HTERT RPE-1 (cell line): ENCODE data around the gene NHS.

ENCODE experiments used
- in situ Hi-C: fragments of 300-500 bp; cut with MboI; formaldehyde crosslinking; loops from 4 replicates; pipeline ENCODE4 v1.14.3; 2020; ENCODE audit warnings: low sequenced_read_pairs

Gene NHS

DNA sequence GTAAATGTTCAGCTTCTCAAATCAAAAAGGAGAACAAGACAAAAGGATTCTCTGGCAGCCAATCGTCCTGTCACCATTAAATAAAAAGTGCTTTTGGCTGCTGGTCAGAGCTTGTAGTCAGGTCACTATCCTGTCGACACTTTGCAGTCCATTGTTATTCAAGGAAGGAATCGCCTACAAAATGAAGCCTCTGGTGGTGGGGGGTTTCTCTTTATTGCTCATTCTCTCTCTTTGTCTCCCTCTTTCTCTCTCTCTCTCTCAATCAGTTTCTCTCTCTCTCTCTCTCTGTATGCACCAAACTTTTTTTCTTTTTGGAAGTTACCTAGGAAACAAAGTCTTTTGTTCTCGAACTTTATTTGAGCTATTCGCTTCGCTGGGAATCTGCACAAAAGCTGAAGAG is 344.7 kb downstream of the NHS start:
- in situ Hi-C loops: no loop called here

DNA sequence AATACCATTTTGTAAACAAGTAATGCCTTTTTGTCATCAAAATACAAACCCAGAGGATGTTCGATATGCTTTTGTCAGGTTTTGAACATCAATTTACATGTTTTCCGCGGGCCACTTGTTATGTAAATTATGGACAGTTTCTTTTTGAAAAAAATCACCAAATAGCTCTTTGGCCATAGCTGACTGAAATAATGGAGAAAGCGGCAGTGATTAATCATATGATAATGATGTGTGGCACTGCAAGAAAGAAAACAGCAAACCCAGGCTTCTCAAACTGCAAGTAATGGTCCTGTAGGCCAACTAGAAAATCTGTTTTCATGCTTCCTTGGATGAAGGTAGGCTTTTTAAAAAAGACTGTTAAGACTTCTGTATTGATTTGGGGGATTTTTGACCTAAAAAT is 346.7 kb downstream of the NHS start:
- in situ Hi-C loops: no loop called here

DNA sequence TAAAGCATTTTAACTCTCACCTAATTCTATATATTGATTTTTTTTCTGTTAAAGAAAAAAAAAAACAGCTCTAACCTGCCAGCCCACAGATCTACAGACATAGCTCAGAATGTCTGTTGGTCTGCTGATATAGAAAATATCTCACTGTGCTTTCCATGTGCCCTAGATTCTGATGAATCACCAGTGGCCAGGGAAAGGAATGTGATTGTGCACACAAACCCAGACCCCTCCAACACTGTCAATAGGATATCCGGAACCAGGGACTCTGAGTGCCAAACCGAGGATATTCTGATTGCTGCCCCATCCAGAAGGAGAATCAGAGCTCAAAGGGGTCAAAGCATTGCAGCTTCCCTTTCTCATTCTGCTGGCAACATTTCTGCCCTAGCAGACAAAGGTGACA is 350.2 kb downstream of the NHS start:
- in situ Hi-C loops: no loop called here

DNA sequence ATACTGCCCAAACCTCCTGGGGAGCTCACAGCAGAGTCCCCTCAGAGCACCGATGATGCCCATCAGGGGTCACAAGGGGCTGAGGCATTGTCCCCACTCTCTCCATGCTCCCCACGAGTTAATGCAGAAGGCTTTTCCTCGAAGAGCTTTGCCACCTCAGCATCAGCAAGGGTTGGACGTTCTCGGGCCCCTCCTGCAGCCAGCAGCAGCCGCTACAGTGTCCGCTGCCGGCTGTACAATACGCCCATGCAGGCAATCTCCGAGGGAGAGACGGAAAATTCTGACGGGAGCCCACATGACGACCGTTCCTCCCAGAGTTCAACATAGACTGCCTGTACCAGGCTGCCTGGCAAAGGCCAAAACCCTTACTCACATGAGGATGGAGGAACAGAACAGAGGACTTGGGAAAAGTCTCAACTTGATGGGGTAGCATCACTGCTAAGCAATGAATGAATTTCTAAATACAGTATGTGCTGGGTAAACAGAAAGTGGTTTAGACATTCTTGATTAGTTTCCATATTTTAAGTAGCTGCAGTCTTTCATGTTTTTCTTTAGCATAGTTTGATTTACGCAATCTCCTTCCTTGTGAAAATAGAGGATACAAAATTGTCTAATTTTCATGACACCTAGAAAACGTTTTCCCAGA is 357.3 kb downstream of the NHS start:
- in situ Hi-C loops: no loop called here

DNA sequence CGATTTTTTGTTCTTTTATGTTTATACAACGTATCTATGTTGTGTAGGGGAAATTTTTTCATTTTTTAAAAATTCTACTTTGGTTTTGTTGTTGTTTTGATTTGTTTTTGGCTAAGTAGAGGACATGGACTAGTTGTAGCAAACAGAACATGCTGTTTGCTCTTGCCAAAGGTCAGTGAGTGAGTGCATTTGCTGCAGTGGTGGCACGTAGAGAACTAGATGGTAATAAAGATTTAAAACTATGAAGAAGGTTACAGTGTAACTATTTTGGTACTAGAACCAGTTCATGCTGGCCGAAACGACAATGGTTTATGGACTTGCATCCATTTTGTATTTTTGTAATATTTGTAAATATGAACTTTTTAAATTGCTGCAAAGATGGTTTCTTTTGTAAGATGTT is 360.4 kb downstream of the NHS start:
- in situ Hi-C loops: no loop called here

DNA sequence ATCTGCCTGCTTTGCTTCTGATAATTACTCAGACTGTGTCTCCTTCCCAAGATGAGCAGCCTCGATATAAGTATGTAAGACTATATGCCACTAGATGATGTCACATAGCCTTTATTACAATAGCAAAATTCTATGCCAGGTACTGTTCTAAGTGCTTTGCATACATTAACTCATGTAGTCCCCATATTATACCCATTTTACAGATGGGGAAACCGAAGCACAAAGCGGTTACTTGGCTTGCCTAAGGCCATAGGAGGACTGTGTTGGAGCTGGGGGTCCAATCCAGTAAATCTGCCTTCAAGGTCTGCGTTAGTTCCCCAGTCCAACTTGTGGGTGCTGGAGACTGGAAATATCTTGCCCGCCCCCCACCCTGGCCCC is 361.5 kb downstream of the NHS start:
- in situ Hi-C loops: no loop called here

DNA sequence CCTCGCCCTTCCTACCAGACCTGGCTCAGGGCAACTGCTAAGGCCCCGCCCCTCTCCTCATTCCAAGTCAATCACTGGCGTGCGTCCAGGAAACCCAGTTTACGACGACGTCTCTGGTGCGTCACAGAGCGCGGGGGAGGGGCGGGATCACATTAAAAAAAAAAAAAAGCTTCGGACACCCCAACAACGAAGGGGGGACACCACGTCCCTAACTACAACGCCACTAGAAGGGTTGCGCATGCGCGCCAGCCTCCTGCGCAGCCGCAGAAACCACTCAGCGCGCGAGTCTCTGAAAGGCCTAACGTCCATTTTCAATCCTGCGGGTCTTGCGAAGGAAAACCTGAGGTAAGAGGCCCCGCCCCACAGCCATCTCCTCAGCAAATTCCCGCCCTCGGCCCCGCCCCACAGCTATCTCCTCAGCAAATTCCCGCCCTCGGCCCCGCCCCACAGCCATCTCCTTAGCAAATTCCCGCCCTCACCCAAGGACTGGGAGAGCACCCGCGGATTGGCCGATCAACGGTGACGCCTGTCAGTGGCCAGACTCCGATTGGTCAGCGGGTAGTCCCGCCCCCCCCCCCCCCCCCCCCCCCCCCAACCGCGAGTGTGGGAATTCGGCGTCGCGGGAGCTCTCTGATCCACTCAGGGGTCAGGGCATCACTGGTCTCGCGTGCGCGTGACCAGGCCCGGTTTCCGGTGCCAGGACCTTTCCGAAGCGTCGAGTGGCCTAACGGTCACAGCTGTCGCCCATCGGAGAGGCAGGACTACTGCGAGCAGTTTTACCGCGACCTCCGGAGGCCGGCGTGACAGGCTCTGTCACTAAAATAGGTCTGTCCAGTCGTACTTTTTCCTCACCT is 362.1 kb downstream of the NHS start, which contains the start of gene SCML1:
Gene SCML1 (plus strand): TSS at position 638 of the 854 bp plus-strand sequence. CDS start 6,694 bp downstream, outside the sequence.
- in situ Hi-C loops: no loop called here

DNA sequence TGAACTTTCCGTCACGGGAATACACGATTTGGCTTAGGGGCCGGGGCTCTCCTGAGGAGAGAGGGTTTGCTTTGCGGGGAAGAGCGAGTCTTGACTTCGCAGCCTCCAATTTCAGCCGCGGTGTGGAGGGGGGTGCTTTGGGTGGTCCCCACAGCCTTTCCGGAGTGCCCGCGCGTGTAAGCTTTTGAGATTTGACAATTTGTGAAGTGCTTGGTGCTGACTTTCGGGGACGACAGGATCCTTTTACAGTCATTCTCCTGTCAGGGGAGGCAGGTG is 362.6 kb downstream of the NHS start:
- in situ Hi-C loops: no loop called here

DNA sequence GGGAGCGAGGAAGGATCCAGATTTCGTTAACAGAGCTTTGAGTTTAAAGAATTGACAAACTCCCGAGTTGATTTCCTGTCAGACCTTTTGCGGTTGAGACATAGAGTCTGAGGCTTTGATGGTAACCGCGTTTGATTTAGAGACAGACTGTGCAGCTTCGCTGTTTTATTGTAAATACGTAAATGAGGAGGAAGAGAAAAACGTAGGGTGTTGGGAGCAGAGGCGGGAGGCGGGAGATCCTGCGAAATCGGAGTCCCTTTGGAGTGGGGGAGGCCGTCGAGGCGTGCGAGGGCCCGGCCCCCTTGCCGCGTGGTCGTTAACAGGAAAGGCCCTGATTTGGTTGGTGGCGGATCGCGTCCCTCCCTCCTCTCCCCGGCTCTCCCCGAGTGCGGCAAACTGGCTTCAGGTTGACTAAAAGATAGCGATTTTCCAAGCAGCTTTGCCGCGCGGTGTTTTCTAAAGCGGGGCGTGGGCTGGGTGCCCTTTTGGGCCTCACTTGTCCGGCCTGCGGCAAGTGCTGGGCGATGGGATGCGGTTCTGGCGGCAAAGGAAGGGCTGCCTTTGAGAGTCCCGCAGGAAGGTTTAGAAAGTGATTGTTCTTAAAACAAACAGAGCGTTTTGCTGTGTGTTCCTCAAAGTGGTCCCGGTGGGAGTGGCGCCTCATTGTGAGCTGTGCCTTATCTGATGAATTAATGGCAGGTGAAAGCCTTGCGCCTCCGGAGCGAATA is 363.1 kb downstream of the NHS start:
- in situ Hi-C loops: no loop called here

DNA sequence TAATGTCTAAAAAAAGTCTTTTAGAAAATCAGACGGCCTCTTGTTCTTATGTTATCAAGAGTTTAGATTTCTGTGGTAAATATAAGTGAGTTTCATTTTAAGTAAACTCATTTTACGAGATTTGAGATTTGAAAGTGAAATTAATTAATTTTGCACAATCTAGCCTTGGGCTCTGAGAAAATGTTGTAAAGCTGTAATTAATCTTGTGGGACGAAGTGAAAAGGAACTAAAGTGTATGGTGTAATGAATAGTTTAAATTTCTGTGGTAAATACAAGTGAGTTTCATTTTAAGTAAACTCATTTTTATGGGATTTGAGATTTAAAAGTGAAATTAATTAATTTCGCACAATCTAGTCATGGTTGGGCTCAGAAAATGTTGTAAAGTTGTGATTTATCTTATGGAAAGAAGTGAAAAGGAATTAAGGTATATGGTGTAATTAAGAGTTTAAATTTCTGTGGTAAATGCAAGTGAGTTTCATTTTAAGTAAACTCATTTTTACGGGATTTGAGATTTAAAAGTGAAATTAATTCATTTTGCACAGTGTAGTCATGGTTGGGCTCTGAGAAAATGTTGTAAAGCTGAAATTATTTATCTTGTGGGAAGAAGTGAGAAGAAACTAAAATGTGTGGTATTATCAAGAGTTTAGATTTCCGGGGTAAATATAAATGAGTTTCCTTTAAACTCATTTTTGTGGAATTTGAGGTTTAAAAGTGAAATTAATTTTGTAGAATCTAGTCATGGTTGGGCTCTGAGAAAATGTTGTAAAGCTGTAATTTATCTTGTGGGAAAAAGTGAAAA is 363.9 kb downstream of the NHS start:
- in situ Hi-C loops: no loop called here

DNA sequence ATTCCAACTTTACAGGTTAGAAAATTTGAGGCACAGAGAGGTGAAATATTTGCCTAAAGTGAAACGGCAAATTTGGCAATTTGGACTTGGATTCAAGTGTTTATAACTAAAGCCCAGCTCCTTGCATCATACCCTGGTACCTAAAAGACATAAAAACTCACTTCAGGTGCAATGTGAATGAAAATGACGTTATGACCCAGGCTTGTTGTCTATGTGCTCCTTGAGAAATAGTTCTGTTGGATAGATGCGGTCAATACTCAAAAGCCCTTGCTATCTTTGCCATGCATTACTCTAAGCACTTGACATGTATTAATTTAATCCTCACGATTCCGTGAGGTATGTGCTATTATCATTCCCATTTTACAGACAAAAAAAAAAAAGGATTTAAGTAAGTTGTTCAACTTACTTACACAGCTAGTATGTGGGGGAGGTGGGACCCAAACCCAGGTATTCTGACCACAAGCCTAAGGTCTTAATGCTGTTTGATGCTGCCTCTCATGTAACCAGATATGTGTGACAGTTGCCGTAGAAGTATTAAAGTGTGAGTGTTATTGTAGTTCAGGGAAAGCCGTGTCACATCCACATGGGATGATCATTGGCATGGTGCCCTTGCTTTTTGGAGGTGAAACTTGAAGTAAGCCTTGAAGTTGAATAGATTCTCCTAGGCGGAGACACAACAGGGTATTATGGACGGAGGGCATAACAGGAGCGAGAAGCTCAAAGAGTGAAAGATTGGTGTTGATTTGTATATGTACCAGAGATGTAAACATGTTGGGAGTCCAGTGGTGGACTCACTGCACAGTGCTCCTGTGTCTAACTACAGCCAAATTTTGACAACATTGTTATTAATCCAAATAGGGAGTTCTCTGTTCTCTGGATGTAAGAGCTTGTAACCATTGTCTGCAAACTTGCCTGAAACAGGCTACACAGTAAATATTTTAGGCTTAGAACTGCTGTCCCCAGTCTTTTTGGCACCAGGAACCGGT is 365.4 kb downstream of the NHS start:
- in situ Hi-C loops: no loop called here

DNA sequence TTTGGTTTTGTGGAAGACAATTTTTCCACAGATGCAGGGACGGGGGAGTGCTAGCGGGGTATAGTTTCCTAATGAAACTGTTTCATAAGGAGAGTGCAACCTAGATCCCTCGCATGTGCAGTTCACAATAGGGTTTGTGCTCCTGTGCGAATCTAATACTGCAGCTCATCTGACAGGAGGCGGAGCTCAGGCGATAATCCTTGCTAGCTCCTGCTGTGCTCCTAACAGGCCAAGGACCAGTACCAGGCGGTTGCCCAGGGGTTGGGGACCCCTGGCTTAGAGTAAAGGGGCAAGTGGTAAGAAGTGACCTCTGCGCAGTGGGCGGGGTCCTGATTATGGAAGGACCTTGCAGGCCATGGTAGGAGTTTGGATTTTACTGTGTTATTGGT is 366.1 kb downstream of the NHS start:
- in situ Hi-C loops: no loop called here

DNA sequence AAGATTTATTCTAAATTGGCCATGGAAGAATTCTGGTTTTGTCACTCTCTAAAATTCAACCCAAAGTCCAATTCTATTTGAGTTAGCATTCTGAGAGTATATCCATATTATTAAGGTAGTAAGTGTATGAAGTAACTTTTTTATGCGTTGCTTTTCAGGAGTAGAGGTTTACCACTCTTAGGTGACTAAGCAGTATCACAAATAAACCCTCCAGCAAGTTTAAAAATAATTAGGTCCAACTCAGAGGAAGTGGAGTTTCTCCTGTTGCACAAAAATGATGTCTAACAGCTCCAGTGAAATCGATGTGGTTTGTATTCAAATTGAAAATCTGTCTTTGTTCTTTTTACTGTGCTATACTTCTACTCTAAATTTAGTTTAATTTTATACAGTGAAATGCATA is 368.9 kb downstream of the NHS start:
- in situ Hi-C loops: no loop called here

DNA sequence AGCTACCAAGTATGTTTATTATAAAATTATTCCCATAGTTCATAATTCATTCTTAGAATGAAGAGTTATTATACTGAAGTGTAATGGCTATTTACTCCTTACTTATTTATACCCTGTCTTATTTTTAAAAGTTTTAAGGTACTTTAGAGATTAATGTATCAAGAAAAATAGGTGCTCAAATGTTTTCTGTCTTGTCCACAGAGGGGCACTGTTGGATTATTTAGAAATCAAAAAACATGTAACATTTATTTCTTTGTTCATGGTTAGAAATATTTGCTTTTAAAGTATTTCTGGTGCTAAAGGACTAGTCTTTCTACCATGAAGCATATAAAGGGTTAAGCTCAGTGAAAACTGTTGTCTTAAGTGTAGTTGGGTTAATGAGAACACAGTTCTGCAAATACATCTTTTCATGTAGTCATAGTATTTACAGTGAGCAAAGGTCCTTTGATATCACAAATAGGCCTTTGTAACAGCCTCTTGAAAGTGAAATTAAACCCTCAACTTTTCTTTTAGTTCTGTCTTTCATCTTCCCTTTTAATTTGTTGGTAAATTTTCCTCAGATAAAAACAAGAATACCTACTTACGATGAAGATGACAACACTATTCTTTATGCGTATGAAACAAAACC is 370.0 kb downstream of the NHS start:
- in situ Hi-C loops: no loop called here

DNA sequence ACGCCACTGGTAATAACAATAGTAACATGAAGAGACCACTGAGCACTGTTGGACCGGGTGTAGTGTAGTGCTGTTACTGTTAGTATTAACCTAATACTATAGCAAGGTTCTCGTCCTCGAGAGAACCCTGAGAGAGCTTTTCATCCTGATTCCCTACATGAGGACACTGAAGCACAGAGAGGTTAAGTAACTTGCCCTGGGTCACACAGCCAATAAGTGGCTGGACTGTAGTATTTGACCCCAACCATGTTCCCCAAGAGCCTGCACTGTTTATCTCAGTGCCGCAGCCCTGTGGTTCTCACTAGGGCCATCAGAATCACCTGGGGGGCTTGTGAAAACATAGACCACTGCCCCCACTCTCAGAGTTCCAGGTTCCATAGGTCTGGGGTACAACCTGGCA is 372.7 kb downstream of the NHS start:
- in situ Hi-C loops: no loop called here

DNA sequence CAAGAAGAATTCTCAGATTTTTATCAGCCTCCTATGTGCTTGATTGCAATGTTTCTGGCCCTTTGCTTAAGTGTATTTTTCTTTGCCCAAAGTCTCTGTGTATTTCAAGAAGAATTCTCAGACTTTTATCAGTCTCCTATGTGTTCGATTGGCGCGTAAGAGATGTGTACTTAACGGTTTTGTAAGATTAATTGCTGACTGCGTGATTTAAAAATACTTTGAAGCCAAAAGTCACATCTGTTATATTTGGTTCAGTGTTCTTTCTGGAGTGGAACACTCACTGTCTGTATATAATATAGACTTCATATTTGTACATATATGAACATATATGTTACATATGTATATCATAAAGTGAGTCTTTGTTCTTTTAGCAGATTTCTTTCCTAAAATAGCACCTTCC is 373.7 kb downstream of the NHS start:
- in situ Hi-C loops: no loop called here

DNA sequence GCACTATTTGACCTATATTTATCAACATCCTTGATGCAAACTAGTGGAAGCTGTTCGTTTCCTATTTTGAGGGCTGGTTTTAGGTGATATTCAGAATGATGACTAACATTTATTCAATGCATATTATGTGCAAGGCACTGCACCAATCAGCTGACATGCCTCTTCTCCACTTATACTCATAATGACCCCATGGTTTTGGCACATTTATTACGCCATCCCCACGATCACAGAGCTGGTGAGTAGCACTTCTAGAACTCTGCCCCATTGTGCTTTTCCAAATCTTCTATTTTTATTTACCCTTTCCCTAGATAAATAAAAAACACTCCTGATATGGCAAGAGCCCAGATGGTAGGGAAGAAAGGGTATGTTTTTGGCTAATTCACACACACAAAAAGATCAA is 375.4 kb downstream of the NHS start:
- in situ Hi-C loops: no loop called here

DNA sequence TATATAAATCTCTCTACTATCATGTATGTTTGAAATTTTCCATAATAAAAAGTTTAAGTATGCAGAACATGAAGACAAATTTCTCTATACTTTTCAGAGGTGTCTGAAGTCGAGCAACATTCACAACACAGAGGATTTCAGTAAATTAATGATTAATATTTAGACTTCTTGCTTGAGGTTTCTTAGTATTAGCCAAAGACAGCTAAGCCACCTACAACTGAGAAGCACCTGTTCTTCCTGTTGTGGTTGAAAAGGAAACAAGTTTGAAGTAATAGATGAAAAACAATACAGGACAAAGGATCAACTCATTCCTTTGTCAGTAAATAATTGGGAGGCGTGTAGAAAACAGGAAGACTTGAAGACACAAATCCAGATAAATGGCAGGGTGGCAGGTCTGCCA is 383.4 kb downstream of the NHS start:
- in situ Hi-C loops: no loop called here

DNA sequence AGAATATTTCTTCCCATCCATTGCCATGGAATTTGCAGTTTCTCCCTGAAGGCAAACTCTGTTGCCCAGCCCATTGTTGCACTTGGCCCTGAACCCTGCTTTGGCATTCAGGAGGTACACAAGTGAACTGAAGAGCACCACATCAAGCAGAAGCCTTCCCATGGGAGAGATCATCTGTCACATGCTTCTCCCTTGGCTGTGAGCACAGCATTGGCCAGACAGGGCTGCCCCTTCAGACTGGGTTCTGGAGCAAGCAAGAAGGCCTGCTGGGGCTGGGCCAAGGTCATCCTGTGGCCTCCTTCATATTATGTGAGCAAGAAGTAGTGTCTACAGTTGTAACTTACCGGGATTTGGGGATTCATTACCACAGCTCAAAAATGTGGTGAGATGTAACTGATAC is 385.0 kb downstream of the NHS start:
- in situ Hi-C loops: no loop called here

DNA sequence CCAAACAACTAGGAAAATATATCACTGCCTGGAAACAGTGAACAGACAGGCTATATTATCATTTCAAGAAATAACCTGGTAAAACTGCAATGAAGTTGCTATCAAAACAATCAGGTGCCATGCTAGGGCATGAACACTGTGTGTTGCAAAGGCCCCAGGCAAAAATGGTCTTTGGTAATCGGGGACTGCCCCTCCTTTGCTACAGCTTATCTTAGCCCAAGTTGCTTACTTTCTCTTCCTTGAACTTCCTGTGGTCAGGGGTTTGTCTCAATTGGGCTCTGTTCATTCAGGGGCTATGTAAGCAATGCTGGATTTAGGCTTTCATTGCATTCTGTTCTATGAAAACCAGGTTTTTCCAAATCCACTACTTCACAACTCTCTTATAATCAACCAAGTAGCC is 392.7 kb downstream of the NHS start:
- in situ Hi-C loops: no loop called here
